Amniotic epithelial cell (primary cell): ENCODE results near the gene OR52D1.

Experiments used
- DNase-seq: peaks from one replicate; pipeline ENCODE4 v3.0.0-alpha.2; 2010; ENCODE audit warnings: low read depth

OR52D1 gene

GRCh38 chr11:5488385-5488784 lies at the start of gene OR52D1:
Gene OR52D1 (plus strand): TSS chr11:5488685. CDS start chr11:5488707, 22 bp downstream.
- no peak for DNase-seq

GRCh38 chr11:5441414-5441813 lies 47.1 kb upstream of the OR52D1 start, which contains the start of gene OR51I1:
Gene OR51I1 (minus strand): TSS chr11:5441514. CDS start chr11:5441514, 0 bp downstream.
- no peak for DNase-seq

GRCh38 chr11:5443835-5444393 lies 44.6 kb upstream of the OR52D1 start:
- DNase-seq = no peak

- no peak for DNase-seq
Measured at GRCh38 chr11:5449023-5449422, 39.5 kb upstream of the OR52D1 start, which contains the start of gene OR51I2. Gene OR51I2 (plus strand): TSS chr11:5449323. CDS start chr11:5453489, 4,166 bp downstream.

GRCh38 chr11:5449432-5449831 lies 39.1 kb upstream of the OR52D1 start:
- no peak for DNase-seq

- DNase-seq = no peak
Measured at GRCh38 chr11:5460983-5461621, 27.4 kb upstream of the OR52D1 start.

GRCh38 chr11:5467527-5467926 lies 21.0 kb upstream of the OR52D1 start:
- no peak for DNase-seq

GRCh38 chr11:5473921-5474320 lies 14.6 kb upstream of the OR52D1 start:
- no peak for DNase-seq

GRCh38 chr11:5476186-5476819 lies 12.2 kb upstream of the OR52D1 start:
- peak; percentile 43 for DNase-seq

- DNase-seq = no peak
Measured at GRCh38 chr11:5486003-5486402, 2.5 kb upstream of the OR52D1 start.

- peak; percentile 1 for DNase-seq
Measured at GRCh38 chr11:5486421-5486820, 2.1 kb upstream of the OR52D1 start.

- no peak for DNase-seq
Measured at GRCh38 chr11:5488798-5489399, 414 bp downstream of the OR52D1 start.

GRCh38 chr11:5489576-5490357 lies 1.3 kb downstream of the OR52D1 start:
- no peak for DNase-seq

- no peak for DNase-seq
Measured at GRCh38 chr11:5499671-5500070, 11.2 kb downstream of the OR52D1 start.

- DNase-seq = no peak
Measured at GRCh38 chr11:5500393-5500801, 11.9 kb downstream of the OR52D1 start.

GRCh38 chr11:5504403-5504921 lies 16.0 kb downstream of the OR52D1 start:
- DNase-seq = no peak

- DNase-seq = no peak
Measured at GRCh38 chr11:5505363-5506048, 17.0 kb downstream of the OR52D1 start.

- DNase-seq = no peak
Measured at GRCh38 chr11:5507177-5507932, 18.9 kb downstream of the OR52D1 start.

GRCh38 chr11:5507933-5508305 lies 19.4 kb downstream of the OR52D1 start:
- no peak for DNase-seq

GRCh38 chr11:5508605-5509004 lies 20.1 kb downstream of the OR52D1 start:
- no peak for DNase-seq

- no peak for DNase-seq
Measured at GRCh38 chr11:5509803-5510202, 21.3 kb downstream of the OR52D1 start, which contains the start of gene UBQLN3. Gene UBQLN3 (minus strand): TSS chr11:5509957. CDS start chr11:5509558, 399 bp downstream.
